ENCODE results near the gene EIF2B4. TPM values are rescaled to one million over a fixed set of nuclear protein-coding genes. Genes with fewer than 3 reads are reported as not detected.

Gene EIF2B4
- total and polyA plus RNA-seq, 2 of the 8 experiments (the other 6 are each of a cell fraction or from before 2014, with no cell fraction given), result 60.0 to 63.2 TPM

DNA sequence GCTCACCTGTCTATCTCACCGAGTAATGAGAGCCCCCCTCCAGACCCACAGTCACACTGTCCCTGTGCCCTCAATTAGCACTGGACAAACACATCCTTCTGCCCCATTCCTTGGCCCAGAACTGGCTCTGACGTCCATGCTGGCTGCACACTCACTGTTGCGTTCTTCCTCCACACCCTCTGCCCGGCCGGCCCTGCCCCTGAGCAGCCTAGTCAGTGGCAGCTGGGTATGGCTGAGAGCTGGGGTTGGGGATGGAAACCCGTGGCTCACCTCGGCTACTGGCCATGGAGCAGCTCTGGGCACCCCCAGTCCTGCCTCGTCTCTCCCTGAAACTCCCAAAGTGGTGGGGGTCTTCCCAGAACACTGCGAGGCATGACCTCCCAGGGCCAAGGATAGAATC is 55.4 kb downstream of the EIF2B4 start (continued):
- TF ChIP-seq, protein P1, sequence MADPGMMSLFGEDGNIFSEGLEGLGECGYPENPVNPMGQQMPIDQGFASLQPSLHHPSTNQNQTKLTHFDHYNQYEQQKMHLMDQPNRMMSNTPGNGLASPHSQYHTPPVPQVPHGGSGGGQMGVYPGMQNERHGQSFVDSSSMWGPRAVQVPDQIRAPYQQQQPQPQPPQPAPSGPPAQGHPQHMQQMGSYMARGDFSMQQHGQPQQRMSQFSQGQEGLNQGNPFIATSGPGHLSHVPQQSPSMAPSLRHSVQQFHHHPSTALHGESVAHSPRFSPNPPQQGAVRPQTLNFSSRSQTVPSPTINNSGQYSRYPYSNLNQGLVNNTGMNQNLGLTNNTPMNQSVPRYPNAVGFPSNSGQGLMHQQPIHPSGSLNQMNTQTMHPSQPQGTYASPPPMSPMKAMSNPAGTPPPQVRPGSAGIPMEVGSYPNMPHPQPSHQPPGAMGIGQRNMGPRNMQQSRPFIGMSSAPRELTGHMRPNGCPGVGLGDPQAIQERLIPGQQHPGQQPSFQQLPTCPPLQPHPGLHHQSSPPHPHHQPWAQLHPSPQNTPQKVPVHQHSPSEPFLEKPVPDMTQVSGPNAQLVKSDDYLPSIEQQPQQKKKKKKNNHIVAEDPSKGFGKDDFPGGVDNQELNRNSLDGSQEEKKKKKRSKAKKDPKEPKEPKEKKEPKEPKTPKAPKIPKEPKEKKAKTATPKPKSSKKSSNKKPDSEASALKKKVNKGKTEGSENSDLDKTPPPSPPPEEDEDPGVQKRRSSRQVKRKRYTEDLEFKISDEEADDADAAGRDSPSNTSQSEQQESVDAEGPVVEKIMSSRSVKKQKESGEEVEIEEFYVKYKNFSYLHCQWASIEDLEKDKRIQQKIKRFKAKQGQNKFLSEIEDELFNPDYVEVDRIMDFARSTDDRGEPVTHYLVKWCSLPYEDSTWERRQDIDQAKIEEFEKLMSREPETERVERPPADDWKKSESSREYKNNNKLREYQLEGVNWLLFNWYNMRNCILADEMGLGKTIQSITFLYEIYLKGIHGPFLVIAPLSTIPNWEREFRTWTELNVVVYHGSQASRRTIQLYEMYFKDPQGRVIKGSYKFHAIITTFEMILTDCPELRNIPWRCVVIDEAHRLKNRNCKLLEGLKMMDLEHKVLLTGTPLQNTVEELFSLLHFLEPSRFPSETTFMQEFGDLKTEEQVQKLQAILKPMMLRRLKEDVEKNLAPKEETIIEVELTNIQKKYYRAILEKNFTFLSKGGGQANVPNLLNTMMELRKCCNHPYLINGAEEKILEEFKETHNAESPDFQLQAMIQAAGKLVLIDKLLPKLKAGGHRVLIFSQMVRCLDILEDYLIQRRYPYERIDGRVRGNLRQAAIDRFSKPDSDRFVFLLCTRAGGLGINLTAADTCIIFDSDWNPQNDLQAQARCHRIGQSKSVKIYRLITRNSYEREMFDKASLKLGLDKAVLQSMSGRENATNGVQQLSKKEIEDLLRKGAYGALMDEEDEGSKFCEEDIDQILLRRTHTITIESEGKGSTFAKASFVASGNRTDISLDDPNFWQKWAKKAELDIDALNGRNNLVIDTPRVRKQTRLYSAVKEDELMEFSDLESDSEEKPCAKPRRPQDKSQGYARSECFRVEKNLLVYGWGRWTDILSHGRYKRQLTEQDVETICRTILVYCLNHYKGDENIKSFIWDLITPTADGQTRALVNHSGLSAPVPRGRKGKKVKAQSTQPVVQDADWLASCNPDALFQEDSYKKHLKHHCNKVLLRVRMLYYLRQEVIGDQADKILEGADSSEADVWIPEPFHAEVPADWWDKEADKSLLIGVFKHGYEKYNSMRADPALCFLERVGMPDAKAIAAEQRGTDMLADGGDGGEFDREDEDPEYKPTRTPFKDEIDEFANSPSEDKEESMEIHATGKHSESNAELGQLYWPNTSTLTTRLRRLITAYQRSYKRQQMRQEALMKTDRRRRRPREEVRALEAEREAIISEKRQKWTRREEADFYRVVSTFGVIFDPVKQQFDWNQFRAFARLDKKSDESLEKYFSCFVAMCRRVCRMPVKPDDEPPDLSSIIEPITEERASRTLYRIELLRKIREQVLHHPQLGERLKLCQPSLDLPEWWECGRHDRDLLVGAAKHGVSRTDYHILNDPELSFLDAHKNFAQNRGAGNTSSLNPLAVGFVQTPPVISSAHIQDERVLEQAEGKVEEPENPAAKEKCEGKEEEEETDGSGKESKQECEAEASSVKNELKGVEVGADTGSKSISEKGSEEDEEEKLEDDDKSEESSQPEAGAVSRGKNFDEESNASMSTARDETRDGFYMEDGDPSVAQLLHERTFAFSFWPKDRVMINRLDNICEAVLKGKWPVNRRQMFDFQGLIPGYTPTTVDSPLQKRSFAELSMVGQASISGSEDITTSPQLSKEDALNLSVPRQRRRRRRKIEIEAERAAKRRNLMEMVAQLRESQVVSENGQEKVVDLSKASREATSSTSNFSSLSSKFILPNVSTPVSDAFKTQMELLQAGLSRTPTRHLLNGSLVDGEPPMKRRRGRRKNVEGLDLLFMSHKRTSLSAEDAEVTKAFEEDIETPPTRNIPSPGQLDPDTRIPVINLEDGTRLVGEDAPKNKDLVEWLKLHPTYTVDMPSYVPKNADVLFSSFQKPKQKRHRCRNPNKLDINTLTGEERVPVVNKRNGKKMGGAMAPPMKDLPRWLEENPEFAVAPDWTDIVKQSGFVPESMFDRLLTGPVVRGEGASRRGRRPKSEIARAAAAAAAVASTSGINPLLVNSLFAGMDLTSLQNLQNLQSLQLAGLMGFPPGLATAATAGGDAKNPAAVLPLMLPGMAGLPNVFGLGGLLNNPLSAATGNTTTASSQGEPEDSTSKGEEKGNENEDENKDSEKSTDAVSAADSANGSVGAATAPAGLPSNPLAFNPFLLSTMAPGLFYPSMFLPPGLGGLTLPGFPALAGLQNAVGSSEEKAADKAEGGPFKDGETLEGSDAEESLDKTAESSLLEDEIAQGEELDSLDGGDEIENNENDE (IDR thresholded peaks at IDR 0.05; ENCODE audit: insufficient replicate concordance, low read length), result no peak
- TF ChIP-seq RBBP5 (IDR thresholded peaks at IDR 0.05; ENCODE audit: borderline replicate concordance, low read depth, low read length) (no peak), TAF7 (optimal IDR thresholded peaks at IDR 0.05; ENCODE audit: borderline replicate concordance, low read depth, low read length) (no peak), YY1 (IDR thresholded peaks at IDR 0.05; ENCODE audit: low read depth, low read length) (no peak), POLR2A (IDR thresholded peaks at IDR 0.05; ENCODE audit: control extremely low read depth in 1 of 2, low read depth in 2 of 2, low read length in 2 of 2) (no peak)
